ENCODE results near the gene TUT1. TPM values are rescaled to one million over a fixed set of nuclear protein-coding genes. Genes with fewer than 3 reads are reported as not detected.
A peak's percentile ranks its signal among the peaks of the same experiment; 100 is the strongest.
"Not testable (repeated sequence)": the region's sequence is repeated elsewhere in the genome, so short reads cannot be mapped to it uniquely, and the experiment has no call there.

TUT1 gene, protein sequence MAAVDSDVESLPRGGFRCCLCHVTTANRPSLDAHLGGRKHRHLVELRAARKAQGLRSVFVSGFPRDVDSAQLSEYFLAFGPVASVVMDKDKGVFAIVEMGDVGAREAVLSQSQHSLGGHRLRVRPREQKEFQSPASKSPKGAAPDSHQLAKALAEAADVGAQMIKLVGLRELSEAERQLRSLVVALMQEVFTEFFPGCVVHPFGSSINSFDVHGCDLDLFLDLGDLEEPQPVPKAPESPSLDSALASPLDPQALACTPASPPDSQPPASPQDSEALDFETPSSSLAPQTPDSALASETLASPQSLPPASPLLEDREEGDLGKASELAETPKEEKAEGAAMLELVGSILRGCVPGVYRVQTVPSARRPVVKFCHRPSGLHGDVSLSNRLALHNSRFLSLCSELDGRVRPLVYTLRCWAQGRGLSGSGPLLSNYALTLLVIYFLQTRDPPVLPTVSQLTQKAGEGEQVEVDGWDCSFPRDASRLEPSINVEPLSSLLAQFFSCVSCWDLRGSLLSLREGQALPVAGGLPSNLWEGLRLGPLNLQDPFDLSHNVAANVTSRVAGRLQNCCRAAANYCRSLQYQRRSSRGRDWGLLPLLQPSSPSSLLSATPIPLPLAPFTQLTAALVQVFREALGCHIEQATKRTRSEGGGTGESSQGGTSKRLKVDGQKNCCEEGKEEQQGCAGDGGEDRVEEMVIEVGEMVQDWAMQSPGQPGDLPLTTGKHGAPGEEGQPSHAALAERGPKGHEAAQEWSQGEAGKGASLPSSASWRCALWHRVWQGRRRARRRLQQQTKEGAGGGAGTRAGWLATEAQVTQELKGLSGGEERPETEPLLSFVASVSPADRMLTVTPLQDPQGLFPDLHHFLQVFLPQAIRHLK
- total RNA-seq: 45.3 and 50.9 TPM in 2 replicates

- DNase-seq: peak; percentile 99
- Mint-ChIP-seq H3K9me3 (no peaks in the 10 kb centered on the region), H3K27ac (peak within 1 kb of the TSS; percentile 99), H3K4me1 (peaks cover 38% of the 10 kb centered on the region), H3K4me3 (peak within 1 kb of the TSS; percentile 100), H3K27me3 (no peaks in the 10 kb centered on the region), H3K36me3 (ENCODE audit: low read depth) (peaks cover 60% of the 10 kb centered on the region)
- intact Hi-C loops (cut with micrococcal nuclease): loop anchor here (1.0 to 10.0 kb wide), 13 partner anchors 8 to 289 kb away; partner anchors contain the start of genes C11orf98, CSKMT, EML3 and HNRNPUL2
These were observed at the start of gene TUT1 for GRCh38 chr11:62591448-62592145. Gene TUT1 (minus strand): TSS chr11:62591523. CDS start chr11:62591485, 38 bp downstream.

DNA sequence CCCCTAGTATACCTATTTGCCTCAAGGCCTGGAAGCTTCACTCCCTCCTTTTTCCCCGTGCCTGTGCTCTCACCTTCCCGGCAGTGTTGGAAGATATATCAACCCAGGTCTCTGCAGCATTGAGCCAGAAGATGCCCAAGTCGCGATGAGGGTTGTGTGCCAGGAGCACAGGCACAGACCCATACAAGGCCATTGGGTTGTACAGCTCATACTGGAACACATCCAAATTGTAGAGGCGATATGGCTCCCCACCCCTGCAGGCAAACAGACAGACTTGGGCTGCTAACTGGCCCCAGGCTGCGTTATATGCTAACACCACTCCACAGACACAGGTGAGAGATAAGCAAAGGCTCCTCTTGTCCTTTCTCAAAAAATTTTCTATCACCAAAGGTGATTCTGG, 41.2 kb upstream of the TUT1 start:
- Mint-ChIP-seq H3K27me3 (no peaks in the 10 kb centered on the region), H3K27ac (no peak overlapping the region), H3K4me3 (no peak overlapping the region), H3K4me1 (peaks cover 14% of the 10 kb centered on the region), H3K9me3 (no peaks in the 10 kb centered on the region), H3K36me3 (ENCODE audit: low read depth) (peaks cover 72% of the 10 kb centered on the region)
- intact Hi-C loops (cut with micrococcal nuclease): no loop called here
- DNase-seq: no peak

DNA sequence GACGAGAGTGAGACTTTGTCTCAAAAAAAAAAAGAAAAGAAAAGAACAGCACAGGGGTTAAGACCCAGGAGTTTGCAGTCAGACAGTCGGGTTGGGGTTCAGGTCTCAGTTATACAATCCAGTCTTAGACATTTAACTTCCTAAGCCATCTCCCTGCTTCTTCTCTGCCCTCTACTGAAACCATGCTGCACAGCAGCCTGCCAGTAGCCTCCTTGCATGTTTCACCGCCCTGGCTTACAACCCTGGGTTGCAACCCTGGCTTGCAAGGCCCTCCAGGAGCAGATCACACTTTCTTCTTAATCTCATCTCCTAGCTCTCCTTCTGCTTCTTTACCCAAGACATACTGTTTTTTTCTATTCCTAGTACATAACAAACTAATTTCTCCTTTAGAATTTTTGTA, 36.4 kb upstream of the TUT1 start:
- Mint-ChIP-seq H3K4me1 (peaks cover 7% of the 10 kb centered on the region), H3K27me3 (no peaks in the 10 kb centered on the region), H3K9me3 (no peaks in the 10 kb centered on the region), H3K27ac (no peak overlapping the region), H3K4me3 (no peak overlapping the region), H3K36me3 (ENCODE audit: low read depth) (peaks cover 67% of the 10 kb centered on the region)
- DNase-seq: no peak
- intact Hi-C loops (cut with micrococcal nuclease): no loop called here

DNA sequence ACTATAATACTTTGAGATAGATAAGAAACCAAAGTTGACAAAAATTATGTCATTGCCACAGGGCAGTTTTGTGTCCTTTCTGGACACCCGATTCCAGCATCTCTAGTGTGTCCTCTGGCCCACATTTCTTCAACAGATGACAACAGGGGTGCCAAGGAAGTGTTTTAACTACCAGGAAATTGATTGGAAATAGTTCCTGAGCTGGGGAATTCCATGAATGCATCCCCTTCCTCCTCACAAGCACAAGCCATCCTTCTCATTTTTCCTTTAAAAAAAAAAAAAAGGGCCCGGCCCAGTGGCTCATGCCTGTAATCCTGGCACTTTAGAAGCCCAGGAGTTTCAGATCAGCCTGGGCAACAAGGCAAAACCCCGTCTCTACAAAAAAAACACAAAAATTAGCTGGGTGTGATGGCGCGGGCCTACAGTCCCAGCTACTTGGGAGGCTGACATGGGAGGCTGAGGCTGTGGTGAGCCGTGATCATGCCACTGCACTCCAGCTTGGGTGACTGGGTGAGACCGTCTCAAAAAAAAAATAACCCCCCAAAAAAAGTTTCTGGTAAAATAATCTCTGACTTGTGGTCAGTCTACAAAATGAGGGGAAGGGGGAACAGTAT, 31.3 kb upstream of the TUT1 start:
- H3K4me3 Mint-ChIP-seq: peak overlapping the region; percentile 97
- intact Hi-C loops (cut with micrococcal nuclease): loop anchor here (1.0 to 2.0 kb wide), 6 partner anchors 10 to 42 kb away; partner anchors contain the start of genes C11orf98, CSKMT, EML3 and GANAB
- H3K27ac Mint-ChIP-seq: peak overlapping the region; percentile 99
- peaks cover 25% of the 10 kb centered on the region for H3K4me1 Mint-ChIP-seq
- no peaks in the 10 kb centered on the region for H3K9me3 Mint-ChIP-seq
- H3K27me3 Mint-ChIP-seq: peaks cover 1% of the 10 kb centered on the region
- no peak for DNase-seq
- H3K36me3 Mint-ChIP-seq (ENCODE audit: low read depth): peaks cover 52% of the 10 kb centered on the region

DNA sequence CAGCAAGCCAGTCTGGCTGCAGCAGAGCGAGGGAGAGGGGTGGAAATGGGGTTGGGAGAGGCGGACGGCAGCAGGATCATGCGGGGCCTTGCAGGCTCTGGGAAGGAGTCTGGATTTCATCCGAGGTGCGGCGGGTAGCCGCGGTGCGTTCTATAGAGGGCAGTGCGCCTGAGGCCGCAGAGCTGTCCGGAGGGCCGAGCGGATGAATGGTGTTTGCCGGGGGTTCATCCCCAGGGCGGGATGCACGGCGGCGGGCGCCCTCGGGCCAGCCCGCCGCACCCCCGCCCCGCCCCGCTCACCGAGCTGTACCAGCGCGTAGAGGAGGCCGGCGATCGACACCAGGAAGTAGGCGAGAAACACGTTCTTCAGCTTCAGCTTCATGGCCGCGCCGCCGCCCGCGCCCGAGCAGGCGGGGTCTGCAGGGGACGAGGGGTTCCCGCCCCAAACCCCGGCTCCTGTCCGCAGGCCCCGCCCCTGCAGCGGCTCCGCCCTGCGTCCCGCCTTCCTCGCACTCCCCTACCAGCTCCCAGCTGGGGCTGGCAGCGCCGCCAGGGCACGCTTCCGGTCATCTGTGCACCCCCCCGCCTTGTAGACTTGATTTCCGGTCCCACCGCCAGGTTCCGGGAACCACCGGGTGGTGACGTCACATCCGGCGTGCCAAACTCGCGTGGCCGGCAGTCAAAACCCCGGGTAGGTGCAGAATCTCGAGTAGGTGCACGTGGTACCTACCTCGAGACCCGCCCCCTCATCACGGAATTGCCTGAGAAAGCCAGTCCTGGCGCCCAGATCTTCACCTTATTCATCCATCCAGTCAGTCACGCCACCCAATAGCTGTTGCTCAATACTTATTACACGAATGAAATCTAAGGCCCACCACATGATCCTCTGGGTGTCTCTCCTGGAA, 30.5 kb upstream of the TUT1 start, which contains the start of gene B3GAT3:
B3GAT3 (minus strand) TSS at position 420 of the 904 bp plus-strand sequence; CDS start at position 381, 39 bp downstream.
- H3K36me3 Mint-ChIP-seq (ENCODE audit: low read depth): peaks cover 49% of the 10 kb centered on the region
- DNase-seq: peak; percentile 99
- intact Hi-C loops (cut with micrococcal nuclease): loop anchor here (1.0 to 2.0 kb wide), 6 partner anchors 10 to 43 kb away; partner anchors contain the start of genes C11orf98, CSKMT, EML3 and GANAB
- H3K4me3 Mint-ChIP-seq: peak within 1 kb of the TSS; percentile 97
- H3K27me3 Mint-ChIP-seq: peaks cover 1% of the 10 kb centered on the region
- H3K9me3 Mint-ChIP-seq: no peaks in the 10 kb centered on the region
- H3K27ac Mint-ChIP-seq: peak within 1 kb of the TSS; percentile 99
- peaks cover 25% of the 10 kb centered on the region for H3K4me1 Mint-ChIP-seq

- Mint-ChIP-seq H3K4me3 (peak overlapping the region; percentile 97), H3K4me1 (peaks cover 25% of the 10 kb centered on the region), H3K27ac (peak overlapping the region; percentile 99), H3K9me3 (no peaks in the 10 kb centered on the region), H3K27me3 (peaks cover 1% of the 10 kb centered on the region), H3K36me3 (ENCODE audit: low read depth) (peaks cover 48% of the 10 kb centered on the region)
- DNase-seq: no peak
- intact Hi-C loops (cut with micrococcal nuclease): no loop called here
These were observed 29.8 kb upstream of the TUT1 start for GRCh38 chr11:62621027-62621566.

DNA sequence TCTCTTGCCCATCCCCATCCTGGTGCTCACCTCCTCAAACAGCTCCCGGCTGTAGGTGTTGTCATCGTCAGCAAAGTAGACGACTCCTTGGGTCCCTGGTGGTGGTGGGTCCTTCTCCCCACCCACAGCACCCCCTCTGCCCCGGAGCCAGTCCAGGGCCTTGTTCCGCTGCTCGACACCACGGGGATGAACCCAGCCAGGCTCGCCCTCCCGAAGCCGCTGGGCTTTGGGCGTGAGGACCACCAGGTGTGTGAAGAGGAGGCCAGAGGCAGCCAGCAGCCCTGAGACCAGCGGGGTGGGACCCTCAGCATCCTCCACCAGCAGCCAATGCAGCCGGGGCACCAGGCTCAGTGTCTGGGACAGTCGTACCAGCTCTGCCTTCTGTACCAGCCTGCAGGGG, 25.6 kb upstream of the TUT1 start:
- intact Hi-C loops (cut with micrococcal nuclease); DNase-seq; H3K27ac Mint-ChIP-seq; H3K9me3 Mint-ChIP-seq; H3K27me3 Mint-ChIP-seq; H3K4me3 Mint-ChIP-seq: not testable (repeated sequence)
- Mint-ChIP-seq H3K36me3 (ENCODE audit: low read depth) (peaks cover 38% of the 10 kb centered on the region), H3K4me1 (peaks cover 32% of the 10 kb centered on the region)

DNA sequence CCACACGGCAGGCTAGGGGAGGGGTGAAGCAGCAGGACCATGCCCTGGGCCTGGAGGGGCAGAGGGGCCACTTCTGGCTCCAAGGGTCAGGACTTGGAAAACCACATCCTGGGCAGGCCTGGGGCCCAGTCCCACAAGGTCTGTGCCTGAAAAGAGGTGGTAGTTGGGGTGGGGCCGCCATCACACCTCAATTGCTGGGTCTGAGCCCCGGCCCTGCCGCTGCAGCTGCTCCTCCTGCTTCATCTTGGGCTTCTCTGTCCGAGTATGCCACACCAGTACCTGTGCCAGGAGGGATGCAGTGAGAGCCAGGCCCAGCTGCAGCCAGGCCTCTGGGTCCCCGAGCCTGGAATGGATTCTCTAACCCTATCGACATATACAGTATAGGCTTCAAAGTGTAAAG, 24.2 kb upstream of the TUT1 start:
- no peak overlapping the region for H3K4me3 Mint-ChIP-seq
- DNase-seq: no peak
- intact Hi-C loops (cut with micrococcal nuclease): no loop called here
- H3K36me3 Mint-ChIP-seq (ENCODE audit: low read depth): peaks cover 33% of the 10 kb centered on the region
- no peak overlapping the region for H3K27ac Mint-ChIP-seq
- peaks cover 36% of the 10 kb centered on the region for H3K4me1 Mint-ChIP-seq
- no peaks in the 10 kb centered on the region for H3K27me3 Mint-ChIP-seq
- H3K9me3 Mint-ChIP-seq: no peaks in the 10 kb centered on the region

GRCh38 chr11:62614275-62614674, 23.0 kb upstream of the TUT1 start:
- intact Hi-C loops (cut with micrococcal nuclease): loop anchor here (5.0 kb wide), 2 partner anchors 93 to 268 kb away; partner anchors contain the start of genes BSCL2, GNG3 and SLC3A2
- Mint-ChIP-seq H3K27ac (peak overlapping the region; percentile 90), H3K36me3 (ENCODE audit: low read depth) (peaks cover 37% of the 10 kb centered on the region), H3K4me3 (peak overlapping the region; percentile 37), H3K9me3 (no peaks in the 10 kb centered on the region), H3K4me1 (peaks cover 40% of the 10 kb centered on the region), H3K27me3 (no peaks in the 10 kb centered on the region)
- no peak for DNase-seq

- Mint-ChIP-seq H3K4me3 (peak overlapping the region; percentile 56), H3K36me3 (ENCODE audit: low read depth) (peaks cover 38% of the 10 kb centered on the region), H3K4me1 (peaks cover 40% of the 10 kb centered on the region), H3K27me3 (no peaks in the 10 kb centered on the region), H3K9me3 (no peaks in the 10 kb centered on the region), H3K27ac (peak overlapping the region; percentile 83)
- no peak for DNase-seq
- intact Hi-C loops (cut with micrococcal nuclease): loop anchor here (1.0 to 5.0 kb wide), 5 partner anchors 33 to 269 kb away; partner anchors contain the start of genes BSCL2, C11orf98, CSKMT and GANAB
These were observed 22.0 kb upstream of the TUT1 start for GRCh38 chr11:62613291-62613778.

- Mint-ChIP-seq H3K9me3 (no peaks in the 10 kb centered on the region), H3K4me3 (peak within 1 kb of the TSS; percentile 98), H3K27me3 (no peaks in the 10 kb centered on the region), H3K36me3 (ENCODE audit: low read depth) (peaks cover 44% of the 10 kb centered on the region), H3K27ac (peak within 1 kb of the TSS; percentile 97), H3K4me1 (peaks cover 46% of the 10 kb centered on the region)
- DNase-seq: peak; percentile 97
- intact Hi-C loops (cut with micrococcal nuclease): loop anchor here (1.0 to 5.0 kb wide), 8 partner anchors 10 to 270 kb away; partner anchors contain the start of genes BSCL2, C11orf98, CSKMT and GANAB
These were observed 21.3 kb upstream of the TUT1 start, which contains the start of the genes EML3 and ROM1 for GRCh38 chr11:62612366-62613290. Gene EML3 (minus strand): TSS chr11:62612775. CDS start chr11:62612457, 318 bp downstream. Gene ROM1 (plus strand): TSS chr11:62613257. CDS start chr11:62613282, 25 bp downstream.

Data from activated CD4-positive, alpha-beta T cell treated with anti-CD3 and anti-CD28 coated beads, Interleukin-2, amount 10 ng/mL, durations not matched to agents 24 days and 14 days (primary cell).